Parathyroid adenoma (tissue), 2 donors: ENCODE measurements around the gene NOX3.

Experiments used
- H2AFZ ChIP-seq: fragments of 300-600 bp; sonication (generic); one replicate; pipeline ENCODE4 v1.7.0; 2017; ENCODE audit warnings: antibody characterized with exemption, mild to moderate bottlenecking
- H3K27ac ChIP-seq: fragments of 300-600 bp; sonication (generic); one replicate; pipeline ENCODE4 v1.7.0; 2017
- H3K27me3 ChIP-seq: fragments of 300-600 bp; sonication (generic); one replicate; pipeline ENCODE4 v1.7.0; 2017; ENCODE audit warnings: low read length; ENCODE audit not compliant: control insufficient read depth, insufficient read depth
- H3K36me3 ChIP-seq: fragments of 300-600 bp; sonication (generic); one replicate; pipeline ENCODE4 v1.7.0; 2017; ENCODE audit warnings: low read length; ENCODE audit not compliant: control insufficient read depth, insufficient read depth
- H3K4me1 ChIP-seq: fragments of 300-600 bp; sonication (generic); one replicate; pipeline ENCODE4 v1.7.0; 2017; ENCODE audit warnings: control low read depth
- H3K4me2 ChIP-seq: fragments of 300-600 bp; sonication (generic); one replicate; pipeline ENCODE4 v1.7.0; 2017; ENCODE audit warnings: low read length
- H3K4me3 ChIP-seq: fragments of 300-600 bp; sonication (generic); one replicate; pipeline ENCODE4 v1.7.0; 2017; ENCODE audit warnings: low read depth, low read length
- H3K79me2 ChIP-seq: fragments of 300-600 bp; sonication (generic); one replicate; pipeline ENCODE4 v1.7.0; 2017; ENCODE audit warnings: control low read depth
- H3K9ac ChIP-seq: fragments of 300-600 bp; sonication (generic); one replicate; pipeline ENCODE4 v1.7.0; 2017; ENCODE audit warnings: mild to moderate bottlenecking
- H3K9me3 ChIP-seq: fragments of 300-600 bp; sonication (generic); one replicate; pipeline ENCODE4 v1.7.0; 2017; ENCODE audit warnings: low read length; ENCODE audit not compliant: control insufficient read depth
- CTCF ChIP-seq: fragments of 300-600 bp; sonication (generic); IDR thresholded peaks from one replicate; pipeline ENCODE4 v1.7.0; 2017; ENCODE audit warnings: antibody characterized with exemption, mild to moderate bottlenecking
- donor health status: primary hyperparathyroidism.

NOX3 gene

GRCh38 chr6:155429321-155429893 lies 26.2 kb downstream of the NOX3 start:
- Histone ChIP-seq H2AFZ (no peak overlapping the region), H3K4me2 (no peak overlapping the region), H3K36me3 (no peaks in the 10 kb centered on the region), H3K9me3 (no peaks in the 10 kb centered on the region), H3K27me3 (no peaks in the 10 kb centered on the region), H3K4me3 (no peak overlapping the region), H3K4me1 (no peaks in the 10 kb centered on the region), H3K9ac (no peak overlapping the region), H3K27ac (no peak overlapping the region), H3K79me2 (no peaks in the 10 kb centered on the region)
- no peak for TF ChIP-seq CTCF

GRCh38 chr6:155426408-155426945 lies 29.2 kb downstream of the NOX3 start:
- Histone ChIP-seq H3K79me2 (no peaks in the 10 kb centered on the region), H3K9ac (no peak overlapping the region), H3K4me3 (no peak overlapping the region), H3K9me3 (no peaks in the 10 kb centered on the region), H3K36me3 (no peaks in the 10 kb centered on the region), H3K4me1 (no peaks in the 10 kb centered on the region), H3K27ac (no peak overlapping the region), H2AFZ (no peak overlapping the region), H3K4me2 (no peak overlapping the region), H3K27me3 (no peaks in the 10 kb centered on the region)
- TF ChIP-seq CTCF = no peak

GRCh38 chr6:155424181-155424580 lies 31.5 kb downstream of the NOX3 start:
- no peak overlapping the region for H3K27ac ChIP-seq
- no peak overlapping the region for H3K9ac ChIP-seq
- no peaks in the 10 kb centered on the region for H3K36me3 ChIP-seq
- TF ChIP-seq CTCF = no peak
- H2AFZ ChIP-seq = no peak overlapping the region
- H3K27me3 ChIP-seq = no peaks in the 10 kb centered on the region
- no peak overlapping the region for H3K4me2 ChIP-seq
- H3K4me3 ChIP-seq = no peak overlapping the region
- no peaks in the 10 kb centered on the region for H3K4me1 ChIP-seq
- no peaks in the 10 kb centered on the region for H3K9me3 ChIP-seq
- H3K79me2 ChIP-seq = no peaks in the 10 kb centered on the region

GRCh38 chr6:155422635-155423034 lies 33.0 kb downstream of the NOX3 start:
- H2AFZ ChIP-seq = no peak overlapping the region
- no peaks in the 10 kb centered on the region for H3K27me3 ChIP-seq
- no peak overlapping the region for H3K9ac ChIP-seq
- H3K4me3 ChIP-seq = no peak overlapping the region
- H3K36me3 ChIP-seq = no peaks in the 10 kb centered on the region
- TF ChIP-seq CTCF = no peak
- no peaks in the 10 kb centered on the region for H3K9me3 ChIP-seq
- H3K4me2 ChIP-seq = no peak overlapping the region
- no peaks in the 10 kb centered on the region for H3K4me1 ChIP-seq
- no peak overlapping the region for H3K27ac ChIP-seq
- H3K79me2 ChIP-seq = no peaks in the 10 kb centered on the region

- H3K27me3 ChIP-seq = no peaks in the 10 kb centered on the region
- H3K4me2 ChIP-seq = no peak overlapping the region
- TF ChIP-seq CTCF = no peak
- H3K79me2 ChIP-seq = no peaks in the 10 kb centered on the region
- H3K36me3 ChIP-seq = no peaks in the 10 kb centered on the region
- no peak overlapping the region for H3K9ac ChIP-seq
- no peaks in the 10 kb centered on the region for H3K9me3 ChIP-seq
- H3K27ac ChIP-seq = no peak overlapping the region
- H3K4me1 ChIP-seq = no peaks in the 10 kb centered on the region
- no peak overlapping the region for H3K4me3 ChIP-seq
- H2AFZ ChIP-seq = no peak overlapping the region
Observed at GRCh38 chr6:155420492-155420891, 35.1 kb downstream of the NOX3 start.
